Measurements from ENCODE around the gene BCL2L13.

Gene BCL2L13

GRCh38 chr22:17638432-17639246, at the start of gene BCL2L13:
TSS of gene BCL2L13 (plus strand) at chr22:17638757. CDS start at chr22:17655712, 16,955 bp downstream.
- no peak for TF ChIP-seq CTCF (IDR thresholded peaks at IDR 0.05)

GRCh38 chr22:17589810-17590375, 48.7 kb upstream of the BCL2L13 start:
- no peak for TF ChIP-seq CTCF (IDR thresholded peaks at IDR 0.05)

GRCh38 chr22:17590586-17590985, 48.0 kb upstream of the BCL2L13 start:
- no peak for TF ChIP-seq CTCF (IDR thresholded peaks at IDR 0.05)

- TF ChIP-seq CTCF (IDR thresholded peaks at IDR 0.05) = no peak
These were observed 46.4 kb upstream of the BCL2L13 start for GRCh38 chr22:17592201-17592600.

GRCh38 chr22:17596226-17596625, 42.3 kb upstream of the BCL2L13 start:
- no peak for TF ChIP-seq CTCF (IDR thresholded peaks at IDR 0.05)

- no peak for TF ChIP-seq CTCF (IDR thresholded peaks at IDR 0.05)
These were observed 41.3 kb upstream of the BCL2L13 start for GRCh38 chr22:17597217-17597616.

GRCh38 chr22:17598318-17598717, 40.2 kb upstream of the BCL2L13 start:
- TF ChIP-seq CTCF (IDR thresholded peaks at IDR 0.05) = no peak

All from LNCAP (cell line).